ENCODE results near the gene IL1RAP. TPM values are rescaled to one million over a fixed set of nuclear protein-coding genes. Genes with fewer than 3 reads are reported as not detected.

IL1RAP gene
- total and polyA plus RNA-seq, 10 donors = 1.1 to 47.4 (median 24.6) TPM

GRCh38 chr3:190539526-190539925 lies 25.6 kb downstream of the IL1RAP start:
- DNase-seq = no peak
- H3K36me3 ChIP-seq = no peaks in the 10 kb centered on the region
- H3K27me3 ChIP-seq (replicated peaks in 1 of 7) = no peaks in the 10 kb centered on the region
- no peak overlapping the region for H3K27ac ChIP-seq
- H3K4me3 ChIP-seq = no peak overlapping the region
- peaks cover 0 to 4% (median 0%) of the 10 kb centered on the region in 6 donors for H3K4me1 ChIP-seq
- no peaks in the 10 kb centered on the region for H3K9me3 ChIP-seq
- WGBS, 5 donors = 94 to 98% (median 95%) methylated on average over 3 of the region's 3 CpGs
- intact Hi-C loops (cut with DNase I; ENCODE audit: low total_unique reads) = no loop called here
- TF ChIP-seq POLR2A (IDR thresholded peaks at IDR 0.05) (no peak), CTCF (IDR thresholded peaks at IDR 0.05 in 8 of 11, conservative IDR thresholded peaks at IDR 0.05 in 3 of 11) (no peak), POLR2AphosphoS5 (IDR thresholded peaks at IDR 0.05) (no peak)

GRCh38 chr3:190541008-190541407 lies 27.1 kb downstream of the IL1RAP start:
- H3K9me3 ChIP-seq = no peaks in the 10 kb centered on the region
- H3K36me3 ChIP-seq = no peaks in the 10 kb centered on the region
- intact Hi-C loops (cut with DNase I; ENCODE audit: low total_unique reads) = no loop called here
- no peaks in the 10 kb centered on the region for H3K27me3 ChIP-seq (replicated peaks in 1 of 7)
- no peak overlapping the region for H3K27ac ChIP-seq
- H3K4me3 ChIP-seq = no peak overlapping the region
- no peaks in the 10 kb centered on the region for H3K4me1 ChIP-seq
- DNase-seq = no peak
- TF ChIP-seq POLR2AphosphoS5 (IDR thresholded peaks at IDR 0.05) = no peak
- TF ChIP-seq POLR2A (IDR thresholded peaks at IDR 0.05) = no peak
- no peak for TF ChIP-seq CTCF (IDR thresholded peaks at IDR 0.05 in 8 of 11, conservative IDR thresholded peaks at IDR 0.05 in 3 of 11)

GRCh38 chr3:190541560-190541959 lies 27.7 kb downstream of the IL1RAP start:
- intact Hi-C loops (cut with DNase I; ENCODE audit: low total_unique reads) = no loop called here
- no peak for DNase-seq

DNA sequence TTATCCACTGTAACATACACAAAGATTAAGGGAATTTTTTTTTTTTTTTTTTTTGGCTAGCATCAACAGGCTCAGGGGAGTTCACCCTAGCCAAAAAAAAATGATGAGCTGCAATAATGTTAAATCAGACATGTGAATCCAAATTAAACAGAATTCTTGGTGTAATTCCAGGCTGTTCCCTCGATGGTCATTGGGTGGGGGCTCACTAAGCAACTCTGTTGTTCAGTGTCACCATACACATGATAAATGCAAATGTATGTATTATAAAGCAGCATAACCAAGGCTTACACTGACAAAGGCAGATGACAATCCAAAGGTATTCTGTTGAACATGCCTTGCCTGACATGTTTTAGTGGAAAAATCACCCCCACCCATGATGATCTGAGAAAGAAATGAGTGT lies 29.0 kb downstream of the IL1RAP start:
- 62 to 88% (median 86%) methylated on average over 1 of the region's 1 CpG for WGBS, 5 donors
- Histone ChIP-seq H3K36me3 (no peaks in the 10 kb centered on the region), H3K9me3 (no peaks in the 10 kb centered on the region), H3K27me3 (replicated peaks in 1 of 7) (no peaks in the 10 kb centered on the region), H3K27ac (no peak overlapping the region), H3K4me1 (no peaks in the 10 kb centered on the region), H3K4me3 (no peak overlapping the region)
- TF ChIP-seq POLR2AphosphoS5 (IDR thresholded peaks at IDR 0.05) = no peak
- TF ChIP-seq CTCF (IDR thresholded peaks at IDR 0.05 in 8 of 11, conservative IDR thresholded peaks at IDR 0.05 in 3 of 11) = no peak
- no peak for TF ChIP-seq POLR2A (IDR thresholded peaks at IDR 0.05)
- intact Hi-C loops (cut with DNase I; ENCODE audit: low total_unique reads) = no loop called here
- DNase-seq = no peak

More at GRCh38 chr3:190541560-190541959, 27.7 kb downstream of the IL1RAP start:
- Histone ChIP-seq H3K27ac (no peak overlapping the region), H3K4me3 (no peak overlapping the region), H3K36me3 (no peaks in the 10 kb centered on the region), H3K9me3 (no peaks in the 10 kb centered on the region), H3K4me1 (no peaks in the 10 kb centered on the region), H3K27me3 (replicated peaks in 1 of 7) (no peaks in the 10 kb centered on the region)
- 82 to 89% (median 87%) methylated on average over 2 of the region's 2 CpGs for WGBS, 5 donors
- TF ChIP-seq POLR2AphosphoS5 (IDR thresholded peaks at IDR 0.05) = no peak
- TF ChIP-seq POLR2A (IDR thresholded peaks at IDR 0.05) = no peak
- TF ChIP-seq CTCF (IDR thresholded peaks at IDR 0.05 in 8 of 11, conservative IDR thresholded peaks at IDR 0.05 in 3 of 11) = no peak

Measured in spleen (tissue), 11 donors.